NK-92 treated with Interleukin-12 subunit alpha and Interleukin-12 subunit beta, amount 100 ng/mL, for 24 hours (cell line): Measurements from ENCODE around the gene ARHGEF10L.
"Not testable (repeated sequence)": the region's sequence is repeated elsewhere in the genome, so short reads cannot be mapped to it uniquely, and the experiment has no call there.

Source experiments
- DNase-seq: peaks from one replicate; lab custom pipeline; 2025; lab: John Stamatoyannopoulos, UW

Gene ARHGEF10L

GRCh38 chr1:17612831-17613230 is 73.3 kb downstream of the ARHGEF10L start:
- DNase-seq = no peak

GRCh38 chr1:17614586-17614985 is 75.1 kb downstream of the ARHGEF10L start:
- no peak for DNase-seq

- DNase-seq = no peak
Measured at GRCh38 chr1:17615157-17615556, 75.7 kb downstream of the ARHGEF10L start.

DNA sequence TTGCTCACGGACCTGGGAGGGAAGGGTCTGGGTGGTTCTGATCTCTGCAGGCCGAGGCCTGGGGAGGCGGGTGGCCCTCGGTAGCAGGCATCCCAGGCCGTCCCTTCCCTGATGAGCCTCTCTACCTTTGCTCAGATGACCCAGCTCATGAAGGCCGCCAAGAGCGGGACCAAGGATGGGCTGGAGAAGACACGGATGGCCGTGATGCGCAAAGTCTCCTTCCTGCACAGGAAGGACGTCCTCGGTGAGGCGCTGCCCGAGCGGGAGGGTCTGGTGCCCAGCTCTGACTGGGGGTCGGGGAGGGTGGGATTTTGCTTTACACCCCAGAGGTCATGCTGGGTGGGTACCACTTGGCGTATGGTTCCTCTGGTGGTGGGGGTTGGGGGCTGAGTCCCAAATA is 76.5 kb downstream of the ARHGEF10L start:
- DNase-seq = no peak

DNA sequence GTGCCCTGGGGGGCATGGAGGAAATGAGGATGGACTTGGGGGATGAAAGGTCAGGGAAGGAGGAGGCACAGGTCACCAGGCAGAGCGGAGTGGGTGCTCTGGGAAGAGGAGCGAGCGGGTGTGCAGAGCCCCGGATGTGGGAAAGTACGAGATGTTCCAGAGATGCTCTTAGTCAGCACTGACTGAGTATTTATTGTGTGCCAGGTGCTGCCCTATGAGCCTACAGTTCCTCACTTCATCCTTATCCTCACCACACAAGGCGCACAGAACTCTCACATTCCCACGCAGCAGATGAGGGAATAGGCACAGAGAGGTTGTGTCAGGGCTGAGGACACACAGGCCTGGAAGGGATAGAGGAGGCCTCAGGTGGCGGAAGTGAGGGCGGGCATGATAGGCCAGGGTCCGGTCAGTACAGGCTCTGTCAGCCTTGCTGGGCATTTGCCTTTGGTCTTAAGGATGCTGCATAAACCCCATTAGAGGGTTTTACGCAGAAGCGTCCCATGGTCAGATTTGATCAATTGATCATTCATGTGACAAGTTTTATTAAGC is 77.3 kb downstream of the ARHGEF10L start:
- DNase-seq = no peak

- DNase-seq = no peak
Measured at GRCh38 chr1:17617787-17618557, 78.5 kb downstream of the ARHGEF10L start.

DNA sequence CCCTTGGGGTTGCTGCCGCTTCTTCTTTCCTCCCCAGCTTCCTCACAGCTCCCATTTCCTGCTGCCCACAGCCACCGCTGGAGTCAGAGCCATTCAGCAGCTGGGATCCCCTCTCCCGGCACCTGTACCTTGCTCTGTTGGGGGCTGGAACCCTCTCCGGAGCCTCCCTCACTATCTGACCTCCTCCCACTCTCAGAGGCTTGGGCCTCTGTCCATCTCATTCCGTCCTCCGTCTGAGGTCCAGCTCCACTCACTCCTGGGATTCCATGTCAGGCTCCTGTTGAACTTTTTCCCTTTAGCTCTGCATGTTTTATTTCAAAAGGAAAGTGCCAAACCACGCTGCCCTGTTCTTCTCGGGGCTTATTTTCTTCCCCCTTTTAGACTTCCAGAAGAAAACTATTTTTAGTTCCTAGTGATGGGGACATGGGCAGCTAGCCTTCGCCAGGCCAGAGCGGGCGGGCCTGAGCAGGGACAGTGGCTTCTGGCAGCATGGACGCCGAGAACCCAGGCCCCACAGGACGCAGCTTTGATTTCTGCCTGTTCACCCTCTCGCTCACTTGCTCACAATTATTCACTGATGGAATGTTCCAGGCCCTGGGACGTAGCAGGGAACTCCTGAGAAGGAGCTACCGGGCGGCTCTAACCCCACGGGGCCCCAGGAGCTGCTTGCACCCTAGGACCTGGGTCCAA is 79.2 kb downstream of the ARHGEF10L start:
- no peak for DNase-seq

DNA sequence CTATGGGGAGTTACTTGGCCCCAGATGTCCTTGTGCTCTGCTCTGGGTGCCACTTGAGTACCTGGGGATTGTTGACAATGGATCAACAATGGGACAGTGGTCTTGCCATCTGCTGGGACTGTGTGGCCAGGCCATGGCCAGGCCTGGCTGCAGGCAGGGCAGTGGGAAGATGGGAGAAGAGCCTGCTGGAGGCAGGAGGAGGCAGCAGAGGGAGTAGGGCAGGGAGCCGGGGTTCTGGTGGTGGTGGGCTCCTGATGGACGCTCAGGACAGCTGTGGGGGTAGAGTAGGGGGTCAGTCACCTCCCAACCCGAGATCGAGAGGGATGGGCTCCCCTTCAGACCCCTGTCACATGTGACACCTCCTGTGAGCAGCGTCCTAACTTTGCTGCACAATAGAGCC is 81.0 kb downstream of the ARHGEF10L start:
- DNase-seq = no peak

- no peak for DNase-seq
Measured at GRCh38 chr1:17621691-17622090, 82.2 kb downstream of the ARHGEF10L start.

- DNase-seq = no peak
Measured at GRCh38 chr1:17622823-17623222, 83.3 kb downstream of the ARHGEF10L start.

DNA sequence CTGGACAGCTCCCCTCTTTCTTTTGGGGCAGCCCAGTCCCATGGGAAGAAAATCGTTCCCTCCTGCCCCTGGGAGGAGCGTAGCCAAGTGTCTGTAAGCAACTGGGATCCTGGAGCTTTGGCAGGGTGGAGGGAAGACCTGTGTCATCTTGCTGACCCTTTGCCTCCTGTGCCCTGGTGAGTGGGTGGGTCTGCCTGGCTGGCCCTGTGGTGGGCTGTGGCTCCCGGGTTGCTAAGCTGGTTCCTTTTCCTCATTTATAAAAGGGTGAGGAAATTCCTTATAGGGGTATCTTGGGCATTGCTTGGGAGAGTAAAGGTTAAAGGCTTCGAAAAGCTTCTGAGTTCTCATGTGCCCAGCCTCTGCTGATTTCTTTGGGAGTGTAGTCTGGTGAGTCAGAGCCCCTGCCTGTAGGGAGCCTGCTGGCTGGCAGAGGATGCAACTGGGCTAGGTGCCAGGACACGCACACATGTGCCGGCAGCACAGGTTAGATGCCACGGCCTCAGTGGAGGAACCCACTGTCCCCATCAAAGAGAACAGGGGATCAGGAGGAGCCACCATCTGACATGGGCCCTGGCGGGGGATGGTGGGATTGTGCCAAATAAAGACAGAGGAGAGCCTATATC is 85.2 kb downstream of the ARHGEF10L start:
- DNase-seq = no peak

DNA sequence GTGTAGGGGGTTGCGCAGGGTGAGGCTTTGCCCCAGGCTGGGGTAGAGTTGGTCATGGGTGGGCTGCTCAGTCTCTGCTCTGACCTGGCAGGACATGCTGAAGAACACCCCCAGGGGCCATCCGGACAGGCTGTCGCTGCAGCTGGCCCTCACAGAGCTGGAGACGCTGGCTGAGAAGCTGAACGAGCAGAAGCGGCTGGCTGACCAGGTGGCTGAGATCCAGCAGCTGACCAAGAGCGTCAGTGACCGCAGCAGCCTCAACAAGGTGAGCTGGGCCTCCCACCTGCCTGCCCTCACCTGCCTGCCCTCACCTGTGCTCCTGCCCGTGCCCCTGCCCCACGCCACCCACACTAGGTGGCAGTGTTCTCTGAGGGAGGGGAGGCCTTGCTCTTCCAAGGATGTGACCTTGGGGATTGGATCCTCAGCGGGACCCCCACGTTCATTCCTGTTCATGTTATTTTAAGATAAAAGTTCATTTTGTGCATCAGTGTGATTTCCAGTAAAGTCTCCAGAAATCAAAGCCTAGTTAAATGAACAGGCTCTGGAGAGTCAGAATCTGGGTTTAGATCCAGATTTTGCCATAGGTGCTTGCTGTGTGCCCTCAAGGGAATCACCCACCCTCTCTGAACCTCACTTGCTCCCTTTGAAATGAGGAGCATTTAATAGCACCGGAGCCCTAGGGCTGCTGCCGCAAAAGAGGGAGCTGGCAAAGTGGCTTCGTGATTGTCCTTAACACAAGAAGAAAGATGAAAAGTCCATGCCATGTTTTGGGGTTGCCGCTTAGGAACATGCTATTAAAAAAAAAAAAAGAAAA is 87.9 kb downstream of the ARHGEF10L start:
- no peak for DNase-seq

DNA sequence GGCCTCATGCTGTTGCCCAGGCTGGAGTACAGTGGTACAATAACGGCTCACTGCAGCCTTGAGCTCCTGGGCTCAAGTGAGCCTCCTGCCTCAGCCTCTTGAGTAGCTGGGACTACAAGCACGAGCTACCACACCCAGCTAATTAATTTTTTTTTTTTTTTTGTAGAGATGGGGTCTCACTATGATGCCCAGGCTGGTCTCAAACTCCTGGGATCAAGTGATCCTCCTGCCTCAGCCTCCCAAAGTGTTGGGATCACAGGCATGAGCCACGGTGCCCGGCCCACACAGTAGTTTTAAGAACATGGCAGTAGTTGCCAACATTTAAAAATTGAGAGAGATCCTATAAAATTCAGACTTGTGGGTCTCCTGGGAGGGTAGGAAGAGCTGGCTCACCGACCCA is 89.5 kb downstream of the ARHGEF10L start:
- not testable (repeated sequence) for DNase-seq

- no peak for DNase-seq
Measured at GRCh38 chr1:17629460-17629859, 90.0 kb downstream of the ARHGEF10L start.

- DNase-seq = no peak
Measured at GRCh38 chr1:17630048-17630830, 90.7 kb downstream of the ARHGEF10L start.

DNA sequence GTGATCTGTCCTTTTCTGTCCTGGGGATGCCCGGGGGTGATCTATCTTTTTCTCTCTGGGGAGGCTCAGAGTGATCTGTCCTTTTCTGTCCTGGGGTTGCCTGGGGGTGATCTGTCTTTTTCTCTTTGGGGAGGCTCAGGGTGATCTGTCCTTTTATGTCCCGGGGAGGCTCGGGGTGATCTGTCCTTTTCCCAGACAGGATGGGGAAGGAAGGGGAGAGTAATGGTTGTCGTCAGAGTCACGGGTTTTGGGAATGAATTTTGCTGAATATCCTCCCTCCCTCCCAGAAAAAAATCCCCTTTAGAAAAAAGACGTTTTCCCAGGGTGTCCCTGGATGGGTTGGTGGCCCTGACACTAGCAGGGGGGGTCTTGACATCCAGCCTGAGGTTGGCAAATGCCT is 91.5 kb downstream of the ARHGEF10L start:
- no peak for DNase-seq

GRCh38 chr1:17631410-17631809 is 91.9 kb downstream of the ARHGEF10L start:
- DNase-seq = no peak

- no peak for DNase-seq
Measured at GRCh38 chr1:17632106-17632505, 92.6 kb downstream of the ARHGEF10L start.

GRCh38 chr1:17632541-17633184 is 93.2 kb downstream of the ARHGEF10L start:
- DNase-seq = no peak

DNA sequence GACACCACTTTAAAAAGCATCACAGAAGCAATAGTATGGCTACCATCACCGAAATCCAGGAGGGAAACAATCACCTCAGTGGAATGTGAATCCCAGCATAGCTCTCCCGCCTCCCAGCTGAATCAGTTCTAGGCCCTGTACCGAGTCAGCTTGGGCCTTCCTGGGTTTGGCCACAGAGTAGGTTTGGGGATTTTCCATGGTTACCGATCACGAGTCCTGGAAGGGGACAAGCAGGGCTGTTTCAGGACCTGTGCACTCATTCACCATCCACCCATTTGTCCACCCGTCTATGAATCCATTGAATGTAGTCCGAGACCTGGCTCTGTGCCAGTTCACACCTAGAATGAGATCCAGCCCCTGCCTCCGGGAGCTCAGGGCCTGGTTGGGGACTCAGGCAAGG is 94.2 kb downstream of the ARHGEF10L start:
- no peak for DNase-seq

GRCh38 chr1:17635276-17635675 is 95.8 kb downstream of the ARHGEF10L start:
- no peak for DNase-seq
